H1 (cell line): ENCODE data around the gene WDR74. TPM values are rescaled to one million over a fixed set of nuclear protein-coding genes. Genes with fewer than 3 reads are reported as not detected.

Source experiments
- CTCF ChIA-PET: fragments of 300-600 bp; sonication (Branson Sonifier 250); formaldehyde crosslinking; loops from one replicate; lab custom pipeline; 2021; ENCODE audit not compliant: partially characterized antibody; lab: Charles Lee
- POLR2A ChIA-PET: fragments of 300-600 bp; sonication (Branson Sonifier 250); formaldehyde crosslinking; loops from one replicate; lab custom pipeline; 2021; ENCODE audit warnings: inconsistent platforms; ENCODE audit not compliant: partially characterized antibody; lab: Charles Lee
- DNase-seq, 2 experiments: peaks; one replicate each; pipeline versions ENCODE4 v3.0.0 to v3.0.0-alpha.2; 2010 to 2022; ENCODE audit warnings: low spot score in 2 of 2, low read depth in 1 of 2, mixed read lengths in 1 of 2
- FAIRE-seq: peaks from 2 replicates; lab custom pipeline; 2011; peaks lifted over from hg19 to GRCh38; lab: Jason Lieb, UNC
- H2AFZ ChIP-seq: 2 replicates; pipeline ENCODE4 v1.8.1; 2012; ENCODE audit warnings: low read length, inconsistent platforms
- H2AK5ac ChIP-seq: 2 replicates; pipeline ENCODE4 v1.6.1; 2013; ENCODE audit warnings: low read depth, low read length
- H2BK120ac ChIP-seq: replicated peaks from 2 replicates; pipeline ENCODE3; 2013; ENCODE audit warnings: low read depth, low read length, inconsistent platforms
- H2BK12ac ChIP-seq: 2 replicates; pipeline ENCODE4 v1.6.1; 2013; ENCODE audit warnings: low read depth, low read length
- H2BK15ac ChIP-seq: 2 replicates; pipeline ENCODE4 v1.6.1; 2013; ENCODE audit warnings: low read length
- H2BK20ac ChIP-seq: 2 replicates; pipeline ENCODE4 v1.6.1; 2013; ENCODE audit warnings: low read length
- H2BK5ac ChIP-seq: 2 replicates; pipeline ENCODE4 v1.6.1; 2013; ENCODE audit warnings: low read depth, low read length
- H3K14ac ChIP-seq: 2 replicates; pipeline ENCODE4 v1.6.1; 2013; ENCODE audit warnings: inconsistent platforms; ENCODE audit not compliant: insufficient read length
- H3K18ac ChIP-seq: 2 replicates; pipeline ENCODE4 v1.6.1; 2013; ENCODE audit warnings: low read length; ENCODE audit errors: extremely low read depth
- H3K23ac ChIP-seq: 2 replicates; pipeline ENCODE4 v1.6.1; 2013; ENCODE audit warnings: inconsistent platforms; ENCODE audit not compliant: insufficient read length
- H3K23me2 ChIP-seq: 2 replicates; pipeline ENCODE4 v1.6.1; 2013; ENCODE audit warnings: low read depth, low read length
- H3K27ac ChIP-seq: 2 replicates; pipeline ENCODE4 v1.6.1; 2011; ENCODE audit warnings: low read depth, low read length, inconsistent platforms
- H3K27me3 ChIP-seq, 4 experiments: replicated peaks in 1 of 4; 1 replicate in 1 of 4; 2 replicates in 3 of 4; pipeline versions ENCODE4 v1.6.1 to v1.8.1; 2011 to 2013; ENCODE audit warnings: low read length in 3 of 4, mild to moderate bottlenecking in 3 of 4, inconsistent platforms in 2 of 4, mixed read lengths in 2 of 4, moderate library complexity in 1 of 4; ENCODE audit not compliant: control insufficient read depth in 3 of 4, insufficient read depth in 3 of 4; ENCODE audit errors: extremely low read depth in 1 of 4
- H3K36me3 ChIP-seq, 4 experiments: 2 replicates each; pipeline versions ENCODE4 v1.6.1 to v1.8.1; 2011 to 2013; ENCODE audit warnings: mild to moderate bottlenecking in 4 of 4, low read length in 3 of 4, moderate library complexity in 2 of 4, control low read depth in 1 of 4, inconsistent platforms in 1 of 4; ENCODE audit not compliant: insufficient read depth in 4 of 4, control insufficient read depth in 2 of 4
- H3K4ac ChIP-seq: replicated peaks from 2 replicates; pipeline ENCODE3; 2013; ENCODE audit warnings: low read length, low read depth, mixed read lengths, inconsistent platforms; ENCODE audit not compliant: insufficient read length
- H3K4me1 ChIP-seq, 4 experiments: replicated peaks in 1 of 4; 1 replicate in 1 of 4; 2 replicates in 3 of 4; pipeline versions ENCODE4 v1.6.1 to v1.8.1; 2011 to 2013; ENCODE audit warnings: low read length in 3 of 4, inconsistent platforms in 2 of 4, mixed read lengths in 1 of 4; ENCODE audit not compliant: insufficient read depth in 4 of 4, control insufficient read depth in 3 of 4
- H3K4me2 ChIP-seq, 2 experiments: 2 replicates each; pipeline versions ENCODE4 v1.6.1 to v1.8.1; 2011 to 2013; ENCODE audit warnings: low read depth in 2 of 2, low read length in 2 of 2, control low read depth in 1 of 2, inconsistent platforms in 1 of 2, mild to moderate bottlenecking in 1 of 2; ENCODE audit not compliant: insufficient read depth in 1 of 2
- H3K4me3 ChIP-seq, 4 experiments: fragments of 200-600, 300-600 bp in 1 of 4; sonication (generic), shearing (Covaris generic), sonication (Bioruptor Twin) in 1 of 4; 2 replicates each; pipeline versions ENCODE4 v1.5.1 to v1.8.1; 2011 to 2016; ENCODE audit warnings: low read length in 4 of 4, low read depth in 3 of 4, control low read depth in 2 of 4, inconsistent platforms in 2 of 4, mild to moderate bottlenecking in 2 of 4, mixed read lengths in 1 of 4, moderate library complexity in 1 of 4; ENCODE audit not compliant: insufficient read depth in 2 of 4; ENCODE audit errors: extremely low read depth in 1 of 4
- H3K56ac ChIP-seq: replicated peaks from 2 replicates; pipeline ENCODE3; 2013; ENCODE audit warnings: low read depth, mild to moderate bottlenecking, mixed read lengths, low read length, inconsistent platforms; ENCODE audit not compliant: insufficient read length
- H3K79me1 ChIP-seq: 2 replicates; pipeline ENCODE4 v1.6.1; 2013; ENCODE audit warnings: low read depth, low read length, control low read depth
- H3K79me2 ChIP-seq, 2 experiments: 2 replicates each; pipeline versions ENCODE4 v1.6.1 to v1.8.1; 2012 to 2013; ENCODE audit warnings: low read length in 2 of 2, mild to moderate bottlenecking in 2 of 2, inconsistent platforms in 1 of 2; ENCODE audit not compliant: insufficient read depth in 2 of 2, control insufficient read depth in 1 of 2
- H3K9ac ChIP-seq, 4 experiments: replicated peaks in 1 of 4; 1 replicate in 1 of 4; 2 replicates in 3 of 4; pipeline versions ENCODE4 v1.6.1 to v1.8.1; 2011 to 2013; ENCODE audit warnings: low read depth in 3 of 4, low read length in 3 of 4, control low read depth in 2 of 4, mild to moderate bottlenecking in 2 of 4, moderate library complexity in 2 of 4, inconsistent platforms in 1 of 4; ENCODE audit errors: extremely low read depth in 1 of 4
- H3K9me3 ChIP-seq, 2 experiments: 2 replicates each; pipeline versions ENCODE4 v1.6.1 to v1.8.1; 2012 to 2013; ENCODE audit warnings: mild to moderate bottlenecking in 2 of 2, moderate library complexity in 2 of 2, control low read depth in 1 of 2, inconsistent platforms in 1 of 2, low read depth in 1 of 2, low read length in 1 of 2, mixed read lengths in 1 of 2; ENCODE audit not compliant: insufficient read depth in 2 of 2
- H4K20me1 ChIP-seq, 2 experiments: replicated peaks in 1 of 2; 2 replicates each; pipeline versions ENCODE3 to v1.8.1; 2011 to 2013; ENCODE audit warnings: inconsistent platforms in 2 of 2, low read length in 2 of 2, mild to moderate bottlenecking in 1 of 2; ENCODE audit not compliant: insufficient read depth in 2 of 2, control insufficient read depth in 1 of 2
- H4K5ac ChIP-seq: 2 replicates; pipeline ENCODE4 v1.6.1; 2013; ENCODE audit warnings: low read length, low read depth, mixed read lengths, inconsistent platforms; ENCODE audit not compliant: insufficient read length
- H4K8ac ChIP-seq: 2 replicates; pipeline ENCODE4 v1.8.0; 2013; ENCODE audit warnings: mild to moderate bottlenecking, moderate library complexity, low read length, inconsistent platforms; ENCODE audit not compliant: insufficient read depth; ENCODE audit errors: extremely low read depth
- H4K91ac ChIP-seq: replicated peaks from 2 replicates; pipeline ENCODE3; 2013; ENCODE audit warnings: low read length, mixed read lengths, inconsistent platforms; ENCODE audit not compliant: insufficient read length
- BACH1 ChIP-seq: IDR thresholded peaks from 2 replicates; pipeline ENCODE4 v1.6.1; 2012; ENCODE audit warnings: low read length, improper control_type of control experiment
- CEBPB ChIP-seq: IDR thresholded peaks from 2 replicates; pipeline ENCODE4 v1.6.1; 2012; ENCODE audit warnings: low read depth, low read length
- CHD2 ChIP-seq: IDR thresholded peaks from 2 replicates; pipeline ENCODE4 v1.6.1; 2012; ENCODE audit warnings: low read length, improper control_type of control experiment
- HDAC2 ChIP-seq, 2 experiments: fragments of 300-600 bp in 1 of 2; sonication (generic) in 1 of 2; IDR thresholded peaks; 2 replicates each; pipeline ENCODE4 v1.6.1; 2011 to 2012; ENCODE audit warnings: low read depth in 2 of 2, low read length in 2 of 2, mild to moderate bottlenecking in 2 of 2, moderate library complexity in 2 of 2, borderline replicate concordance in 1 of 2, inconsistent platforms in 1 of 2
- KDM1A ChIP-seq: fragments of 200-600, 300-600 bp; sonication (generic); IDR thresholded peaks from 2 replicates; pipeline ENCODE4 v1.7.1; 2016; ENCODE audit warnings: mild to moderate bottlenecking, low read length, borderline replicate concordance
- RBBP5 ChIP-seq: IDR thresholded peaks from 2 replicates; pipeline ENCODE4 v1.7.1; 2012; ENCODE audit warnings: low read depth, mild to moderate bottlenecking, inconsistent platforms, low read length, moderate library complexity, borderline replicate concordance
- RNF2 ChIP-seq: fragments of 200-900, 300-1000 bp; sonication (generic); IDR thresholded peaks from 2 replicates; pipeline ENCODE4 v1.7.1; 2016; ENCODE audit warnings: borderline replicate concordance, low read depth, mild to moderate bottlenecking, antibody characterized with exemption, low read length; ENCODE audit not compliant: poor library complexity, severe bottlenecking; ENCODE audit errors: missing control alignments
- SIX5 ChIP-seq: IDR thresholded peaks from 2 replicates; pipeline ENCODE4 v1.6.1; 2011; ENCODE audit warnings: mild to moderate bottlenecking, low read depth, low read length
- TEAD4 ChIP-seq: IDR thresholded peaks from 2 replicates; pipeline ENCODE4 v1.6.1; 2012; ENCODE audit warnings: low read depth, low read length, inconsistent platforms, mixed read lengths
- WGBS, 2 experiments: shearing (Covaris generic) in 1 of 2; methylation state at CpG; one replicate each; pipeline versions ENCODE4 v1.1.6 to v1.1.7; 2013 to 2015; ENCODE audit warnings: low lambda C conversion rate in 2 of 2, mixed read lengths in 2 of 2, inconsistent platforms in 1 of 2, low coverage in 1 of 2, missing lambda C conversion rate in 1 of 2; ENCODE audit not compliant: insufficient replicate concordance in 2 of 2, insufficient coverage in 1 of 2, insufficient read length in 1 of 2; ENCODE audit errors: extremely low coverage in 1 of 2, missing lambda C conversion rate in 1 of 2; 5-methylcytosine and 5-hydroxymethylcytosine counted together
- polyA plus RNA-seq, 7 experiments: library from polyadenylated mRNA; depleted of rRNA in 3 of 7; stranded (reverse) in 5 of 7; unstranded in 2 of 7; fragments of >200 nt in 5 of 7; fragments of 200-250 nt in 2 of 7; gene quantifications; 1 replicate in 5 of 7; 2 replicates in 1 of 7; 4 replicates in 1 of 7; pipeline versions ENCODE4 v1.2.1 to v1.2.3, GENCODE V29; 2011 to 2013; ENCODE audit warnings: missing spikeins in 2 of 7, mixed read lengths in 2 of 7
- total RNA-seq: library from RNA; stranded (reverse); fragmentation: NEBNext Ultra II Directional; extraction: Animal tissue kit (Norgen Biotek cat#: 25700); gene quantifications from 2 replicates; pipeline ENCODE4 v1.2.1, GENCODE V29; 2021
- TF ChIP-seq, protein P1 (sequence below): IDR thresholded peaks from 2 replicates; pipeline ENCODE4 v1.6.1; 2011; ENCODE audit warnings: low read depth, mild to moderate bottlenecking, low read length; ENCODE audit not compliant: insufficient read depth
- TF ChIP-seq, protein P2 (sequence below): IDR thresholded peaks from 2 replicates; pipeline ENCODE4 v1.6.1; 2011; ENCODE audit warnings: low read length, improper control_type of control experiment

Gene WDR74
- total and polyA plus RNA-seq, 2 of the 8 experiments (the other 6 are each of a cell fraction or from before 2014, with no cell fraction given): 93.6 to 97.0 TPM

DNA sequence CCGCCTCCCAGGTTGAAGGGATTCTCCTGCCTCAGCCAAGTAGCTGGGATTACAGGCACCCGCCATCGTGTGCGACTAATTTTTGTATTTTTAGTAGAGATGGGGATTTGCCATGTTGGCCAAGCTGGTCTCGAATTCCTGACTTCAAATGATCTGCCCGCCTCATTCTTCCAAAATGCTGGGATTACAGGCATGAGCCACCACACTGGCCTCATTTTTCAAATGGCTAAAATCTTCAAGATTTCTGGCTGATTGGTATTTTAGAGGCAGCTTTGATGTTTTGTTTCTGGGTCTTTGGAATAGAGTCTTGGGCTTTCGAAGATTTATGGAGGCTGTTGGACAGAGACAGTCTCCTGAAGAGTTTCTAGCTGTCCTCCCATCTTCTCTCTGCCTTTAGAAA is 35.5 kb upstream of the WDR74 start:
- Histone ChIP-seq H3K23me2 (no peaks in the 10 kb centered on the region; the same call in 1 of the 2 replicates), H3K23ac (no peak overlapping the region), H2AK5ac (no peak overlapping the region), H3K9ac (no peak overlapping the region), H3K27ac (no peak overlapping the region), H3K36me3 (peaks cover 15 to 83% (median 42%) of the 10 kb centered on the region in 4 experiments; a peak in 7 of 8 replicates), H2BK20ac (no peak overlapping the region), H4K5ac (no peak overlapping the region), H4K8ac (no peak overlapping the region), H4K20me1 (peaks cover 9 to 18% of the 10 kb centered on the region in 2 experiments), H3K79me1 (no peaks in the 10 kb centered on the region; the same call in 1 of the 2 replicates), H3K4me3 (no peak overlapping the region), H3K4me2 (no peak overlapping the region), H3K18ac (no peak overlapping the region), H3K27me3 (no peaks in the 10 kb centered on the region), H3K79me2 (peaks cover 4 to 90% of the 10 kb centered on the region in 2 experiments; a peak in 3 of 4 replicates), H3K9me3 (no peaks in the 10 kb centered on the region), H3K4me1 (peaks cover 0 to 7% (median 1%) of the 10 kb centered on the region in 4 experiments; a peak in 3 of 7 replicates), H2BK5ac (no peak overlapping the region), H2BK120ac (no peak overlapping the region), H4K91ac (no peak overlapping the region), H3K14ac (no peak overlapping the region), H3K56ac (no peak overlapping the region), H3K4ac (no peak overlapping the region), H2BK12ac (no peak overlapping the region), H2BK15ac (no peak overlapping the region), H2AFZ (no peak overlapping the region)
- DNase-seq: no peak
- WGBS, 2 experiments: 87% methylated on average over 6 of the region's 7 CpGs; no CpG with 5 or more reads in 1 of the 2 experiments
- ChIA-PET POLR2A (interaction anchor here (0.8 to 57.8 kb wide), 7 partner anchors 3 to 88 kb away, joined by 3 to 2104 read pairs (median 4); partner anchors contain the start of genes CHRM1, NXF1, SLC3A2 and TMEM179B), CTCF (interaction anchor here (0.9 to 2.9 kb wide), 9 partner anchors 10 to 99 kb away, joined by 3 to 12 read pairs (median 4); partner anchors contain the start of gene TMEM179B)
- no peak for FAIRE-seq
- TF ChIP-seq, protein P1, sequence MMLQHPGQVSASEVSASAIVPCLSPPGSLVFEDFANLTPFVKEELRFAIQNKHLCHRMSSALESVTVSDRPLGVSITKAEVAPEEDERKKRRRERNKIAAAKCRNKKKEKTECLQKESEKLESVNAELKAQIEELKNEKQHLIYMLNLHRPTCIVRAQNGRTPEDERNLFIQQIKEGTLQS: no peak
- TF ChIP-seq BACH1: no peak
- TF ChIP-seq CHD2: no peak
- no peak for TF ChIP-seq KDM1A
- no peak for TF ChIP-seq RNF2
- no peak for TF ChIP-seq SIX5
- TF ChIP-seq HDAC2 (IDR thresholded peaks at IDR 0.05; ENCODE audit: borderline replicate concordance in 1 of 2, low read depth in 2 of 2, low read length in 2 of 2): no peak
- TF ChIP-seq, protein P2, sequence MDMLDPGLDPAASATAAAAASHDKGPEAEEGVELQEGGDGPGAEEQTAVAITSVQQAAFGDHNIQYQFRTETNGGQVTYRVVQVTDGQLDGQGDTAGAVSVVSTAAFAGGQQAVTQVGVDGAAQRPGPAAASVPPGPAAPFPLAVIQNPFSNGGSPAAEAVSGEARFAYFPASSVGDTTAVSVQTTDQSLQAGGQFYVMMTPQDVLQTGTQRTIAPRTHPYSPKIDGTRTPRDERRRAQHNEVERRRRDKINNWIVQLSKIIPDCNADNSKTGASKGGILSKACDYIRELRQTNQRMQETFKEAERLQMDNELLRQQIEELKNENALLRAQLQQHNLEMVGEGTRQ: no peak
- TF ChIP-seq TEAD4: no peak
- TF ChIP-seq CEBPB: no peak
- TF ChIP-seq RBBP5: no peak
